MM.1S (cell line): ENCODE measurements around the gene WDR31.
"Not testable (repeated sequence)": the region's sequence is repeated elsewhere in the genome, so short reads cannot be mapped to it uniquely, and the experiment has no call there.

Experiments
- EZH2phosphoT487 ChIP-seq: fragments of 300-600 bp; sonication (generic); IDR thresholded peaks from 2 replicates; pipeline ENCODE4 v1.6.1; 2018; ENCODE audit warnings: antibody characterized with exemption, low read length
- TF ChIP-seq, protein P1 (sequence below): fragments of 300-600 bp; sonication (generic); IDR thresholded peaks from 2 replicates; pipeline ENCODE4 v1.5.1; 2016; ENCODE audit warnings: antibody characterized with exemption, low read length, mixed read lengths

DNA sequence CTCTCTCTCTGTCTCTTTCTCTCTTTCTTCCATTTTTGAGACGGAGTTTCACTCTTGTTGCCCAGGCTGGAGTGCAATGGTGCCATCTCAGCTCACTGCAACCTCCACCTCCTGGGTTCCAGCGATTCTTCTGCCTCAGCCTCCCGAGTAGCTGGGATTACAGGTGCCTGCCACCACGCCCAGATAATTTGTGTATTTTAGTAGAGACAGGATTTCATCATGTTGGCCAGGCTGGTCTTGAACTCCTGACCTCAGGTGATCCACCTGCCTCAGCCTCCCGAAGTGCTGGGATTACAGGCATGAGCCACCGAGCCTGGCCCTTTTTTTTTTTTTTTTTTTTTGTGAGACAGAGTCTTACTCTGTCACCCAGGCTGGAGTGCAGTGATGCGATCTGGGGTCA, 41.4 kb upstream of the WDR31 start:
- TF ChIP-seq, protein P1, sequence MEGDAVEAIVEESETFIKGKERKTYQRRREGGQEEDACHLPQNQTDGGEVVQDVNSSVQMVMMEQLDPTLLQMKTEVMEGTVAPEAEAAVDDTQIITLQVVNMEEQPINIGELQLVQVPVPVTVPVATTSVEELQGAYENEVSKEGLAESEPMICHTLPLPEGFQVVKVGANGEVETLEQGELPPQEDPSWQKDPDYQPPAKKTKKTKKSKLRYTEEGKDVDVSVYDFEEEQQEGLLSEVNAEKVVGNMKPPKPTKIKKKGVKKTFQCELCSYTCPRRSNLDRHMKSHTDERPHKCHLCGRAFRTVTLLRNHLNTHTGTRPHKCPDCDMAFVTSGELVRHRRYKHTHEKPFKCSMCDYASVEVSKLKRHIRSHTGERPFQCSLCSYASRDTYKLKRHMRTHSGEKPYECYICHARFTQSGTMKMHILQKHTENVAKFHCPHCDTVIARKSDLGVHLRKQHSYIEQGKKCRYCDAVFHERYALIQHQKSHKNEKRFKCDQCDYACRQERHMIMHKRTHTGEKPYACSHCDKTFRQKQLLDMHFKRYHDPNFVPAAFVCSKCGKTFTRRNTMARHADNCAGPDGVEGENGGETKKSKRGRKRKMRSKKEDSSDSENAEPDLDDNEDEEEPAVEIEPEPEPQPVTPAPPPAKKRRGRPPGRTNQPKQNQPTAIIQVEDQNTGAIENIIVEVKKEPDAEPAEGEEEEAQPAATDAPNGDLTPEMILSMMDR: not testable (repeated sequence)
- TF ChIP-seq EZH2phosphoT487: not testable (repeated sequence)
